HG02759 (cell line): ENCODE measurements around the gene XPR1.

Experiments used
- ATAC-seq: cut with Tn5 transposase; IDR thresholded peaks from one replicate; pipeline ENCODE4 v1.9.1; 2021; ENCODE audit warnings: mild to moderate bottlenecking, moderate library complexity; ENCODE audit not compliant: unreplicated experiment

Gene XPR1

DNA sequence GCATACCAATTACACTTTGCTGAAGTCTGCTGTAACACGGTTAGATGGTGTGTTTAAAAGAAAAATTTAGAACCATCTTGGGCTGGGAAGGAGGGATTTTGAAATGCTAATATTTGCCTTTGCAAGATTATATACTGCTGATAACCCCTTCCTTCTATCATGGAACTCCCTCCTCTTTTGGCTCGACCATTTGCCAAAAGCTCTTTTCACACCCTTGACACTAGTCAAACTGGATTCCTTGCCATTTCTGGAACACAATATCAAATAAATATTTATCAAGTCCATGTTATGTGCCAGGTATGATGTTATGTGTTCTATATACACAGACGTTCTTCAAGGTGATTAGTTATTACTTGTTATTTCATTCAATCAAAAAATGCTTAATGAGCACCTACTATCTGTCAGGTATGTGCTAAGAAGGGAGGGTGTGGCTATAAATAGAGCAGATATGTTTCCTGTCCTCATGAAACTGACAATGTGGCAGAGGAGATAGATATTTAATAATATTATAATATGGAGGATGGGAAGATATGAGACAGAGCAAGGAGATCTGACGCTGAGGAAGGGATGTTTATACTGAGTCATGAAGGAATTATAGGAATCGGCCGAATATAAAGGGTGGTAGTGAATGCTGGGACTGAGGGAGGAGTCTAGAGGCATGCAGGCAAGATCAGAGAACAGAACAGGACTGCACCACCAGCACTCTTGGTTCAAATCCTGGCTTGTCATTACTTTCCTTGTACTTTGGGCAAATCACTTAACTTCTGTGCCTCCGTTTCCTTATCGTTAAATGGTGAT lies 16.1 kb upstream of the XPR1 start:
- no peak for ATAC-seq

DNA sequence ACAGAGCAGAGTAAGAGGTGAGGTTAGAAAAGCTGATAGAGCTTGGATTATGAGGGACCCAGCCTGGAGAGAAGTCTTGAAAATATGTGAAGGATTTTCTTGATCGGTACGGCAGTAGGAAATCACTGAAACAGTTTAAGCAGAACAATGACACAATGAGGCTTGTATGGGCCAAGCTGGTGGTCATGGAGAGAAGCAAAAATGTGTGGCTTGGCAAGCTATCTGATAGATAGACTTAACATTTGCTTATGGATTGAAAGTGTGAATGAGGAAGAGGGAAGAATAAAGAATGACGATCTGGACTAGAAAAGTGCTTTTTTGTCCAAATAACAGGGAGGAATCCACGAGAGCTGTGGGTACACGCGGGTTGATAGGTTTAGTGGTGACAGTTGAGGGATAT lies 15.4 kb upstream of the XPR1 start:
- ATAC-seq = no peak

DNA sequence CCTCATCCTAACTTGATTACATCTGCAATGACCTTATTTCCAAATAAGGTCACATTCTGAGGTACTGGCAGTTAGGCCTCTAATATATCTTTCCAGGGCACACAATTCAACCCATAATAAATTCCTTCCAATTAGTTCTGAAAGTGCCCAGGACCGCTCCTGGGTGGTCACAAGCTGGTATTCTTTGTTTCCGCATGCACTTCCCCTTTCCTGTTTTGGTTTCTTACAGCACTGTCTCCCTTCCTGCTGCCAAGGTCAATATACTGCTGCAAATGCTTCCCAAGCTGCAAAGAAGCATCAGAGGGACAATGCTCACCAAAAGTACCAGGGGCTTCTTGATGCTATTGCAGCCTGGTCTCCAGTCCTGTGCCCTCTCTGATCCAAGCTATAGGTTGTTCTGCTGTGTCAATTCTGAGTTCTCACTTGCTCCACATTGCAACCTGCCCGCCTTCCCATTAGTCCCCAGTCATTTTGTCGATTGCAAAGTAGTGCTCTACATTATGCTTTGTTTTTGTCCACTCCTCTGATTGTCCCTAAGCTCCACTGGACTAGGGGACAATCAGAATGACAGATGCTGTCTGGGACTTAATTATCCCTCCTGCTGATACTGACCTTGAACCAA lies 13.9 kb upstream of the XPR1 start:
- no peak for ATAC-seq

DNA sequence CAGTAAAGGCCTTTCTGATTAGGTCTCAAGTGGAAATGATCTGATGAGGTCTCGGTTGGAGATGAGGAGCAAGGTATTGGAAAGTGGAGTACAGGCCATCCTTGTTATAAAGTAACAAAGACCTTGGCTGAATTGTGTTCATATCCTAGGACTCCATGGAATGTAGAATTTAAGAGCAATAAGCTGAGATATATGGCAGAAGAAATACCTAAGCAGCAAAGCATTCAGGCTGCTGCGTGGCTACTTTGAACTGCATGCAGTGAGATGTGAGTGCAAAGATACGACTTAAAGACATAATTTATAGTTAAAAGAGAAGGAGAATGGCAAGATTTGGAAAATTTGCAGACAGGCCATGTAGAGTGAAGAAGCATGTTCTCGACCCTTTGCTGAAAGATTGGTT lies 11.2 kb upstream of the XPR1 start:
- no peak for ATAC-seq

DNA sequence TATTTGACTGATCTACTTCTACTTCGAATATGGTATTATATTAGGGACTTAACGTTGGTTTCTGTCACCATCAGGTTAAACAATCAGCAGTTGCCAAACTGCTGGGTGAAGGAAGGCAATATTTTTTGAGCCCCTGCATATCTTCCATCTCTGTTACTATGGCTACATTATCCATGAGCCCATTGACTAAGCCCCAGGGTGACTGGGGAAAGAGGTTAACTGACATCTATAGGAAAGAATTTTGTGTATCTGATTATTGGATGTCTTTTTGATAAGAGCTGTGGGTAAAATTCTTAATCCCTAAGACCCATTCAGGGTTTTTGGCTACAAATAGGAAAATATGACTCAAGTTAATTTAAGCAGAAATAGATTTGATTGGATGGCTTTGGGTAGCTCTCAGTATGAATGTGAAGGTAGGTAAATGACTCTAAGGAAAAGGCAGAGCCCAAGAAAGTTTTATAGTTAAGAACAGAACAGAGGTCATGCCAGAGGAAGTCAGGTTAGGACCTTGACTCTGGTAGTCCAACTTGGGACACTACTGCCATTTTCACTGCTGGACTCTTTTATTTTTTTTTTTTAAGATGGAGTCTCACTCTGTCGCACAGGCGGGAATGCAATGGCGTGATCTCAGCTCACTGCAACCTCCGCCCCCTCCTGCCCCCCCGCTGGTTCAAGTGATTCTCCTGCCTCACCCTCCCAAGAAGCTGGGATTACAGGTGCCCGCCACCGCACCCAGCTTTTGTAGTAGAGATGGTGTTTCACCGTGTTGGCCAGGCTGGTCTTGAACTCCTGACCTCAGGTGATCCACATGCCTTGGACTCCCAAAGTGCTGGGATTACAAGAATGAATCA lies 8.9 kb upstream of the XPR1 start:
- ATAC-seq = no peak

DNA sequence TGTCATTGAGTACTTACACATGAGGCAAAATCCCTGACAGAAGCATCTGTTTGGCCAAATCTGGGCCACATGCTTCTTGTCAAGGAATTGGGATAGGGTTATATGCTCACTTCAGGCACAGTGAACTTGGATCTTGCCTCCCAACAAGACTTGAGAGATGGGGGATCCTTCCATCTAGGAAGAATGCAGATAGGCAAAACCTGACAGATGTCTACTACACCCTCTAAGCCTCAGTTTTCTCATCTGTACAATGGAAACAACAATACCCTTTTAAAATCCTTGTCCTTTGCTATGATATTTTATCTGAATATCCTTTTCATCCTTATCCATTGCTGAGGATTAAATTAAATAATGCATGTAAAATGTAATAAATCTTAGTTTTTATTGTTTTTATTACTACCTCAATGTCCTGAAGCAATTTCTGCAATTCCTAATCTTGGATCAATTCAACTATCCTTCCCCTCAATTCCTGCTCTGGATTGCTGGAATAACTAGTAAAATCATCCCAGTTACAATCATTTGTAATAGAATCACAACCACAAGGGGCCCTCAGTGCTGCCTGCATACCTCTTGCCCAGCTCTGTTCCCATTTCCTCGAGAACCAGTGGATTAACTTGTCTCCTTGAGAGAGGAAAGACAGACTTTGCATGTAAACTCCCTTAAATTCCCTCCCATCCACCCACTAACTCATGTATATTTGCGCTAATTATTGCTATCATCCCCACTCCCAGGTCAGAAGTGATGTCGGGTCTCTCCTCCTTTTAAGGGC lies 8.1 kb upstream of the XPR1 start:
- no peak for ATAC-seq

DNA sequence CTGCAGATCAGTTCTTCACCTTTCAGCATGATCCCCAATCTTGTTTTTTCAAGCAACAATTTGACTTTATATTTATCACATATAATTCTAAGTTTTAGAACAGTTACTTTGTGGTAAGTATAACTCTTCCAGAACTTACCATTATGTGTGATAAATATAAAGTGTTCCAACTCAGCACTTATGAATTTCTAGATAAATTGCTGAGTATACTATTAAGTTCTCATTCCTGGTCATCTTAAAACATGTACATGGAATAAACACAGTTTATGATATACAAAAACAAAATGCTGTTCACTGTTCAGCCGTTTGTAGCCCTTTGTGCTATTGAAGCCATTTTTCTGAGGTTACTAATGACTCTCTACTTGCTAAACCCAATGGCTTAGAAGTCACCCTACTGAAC lies 5.1 kb upstream of the XPR1 start:
- ATAC-seq = no peak

DNA sequence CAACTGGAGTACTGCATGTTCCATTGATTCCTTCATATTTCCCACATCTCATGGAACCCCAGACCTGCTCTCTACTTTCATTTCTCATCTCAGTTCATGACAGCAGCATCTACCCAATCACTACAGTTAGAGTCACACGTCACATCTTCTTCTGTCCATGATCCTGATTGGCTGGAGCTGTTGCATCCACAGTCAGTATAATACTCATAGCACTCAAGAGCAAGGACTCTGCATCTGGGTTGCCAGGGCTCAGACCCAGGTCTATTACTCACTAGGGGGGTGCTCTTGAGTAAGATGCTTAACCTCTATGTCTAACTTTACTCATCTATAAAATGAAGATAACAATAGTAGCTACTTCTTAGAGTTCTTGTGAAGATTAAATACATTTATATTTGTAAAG lies 4.4 kb upstream of the XPR1 start:
- no peak for ATAC-seq

DNA sequence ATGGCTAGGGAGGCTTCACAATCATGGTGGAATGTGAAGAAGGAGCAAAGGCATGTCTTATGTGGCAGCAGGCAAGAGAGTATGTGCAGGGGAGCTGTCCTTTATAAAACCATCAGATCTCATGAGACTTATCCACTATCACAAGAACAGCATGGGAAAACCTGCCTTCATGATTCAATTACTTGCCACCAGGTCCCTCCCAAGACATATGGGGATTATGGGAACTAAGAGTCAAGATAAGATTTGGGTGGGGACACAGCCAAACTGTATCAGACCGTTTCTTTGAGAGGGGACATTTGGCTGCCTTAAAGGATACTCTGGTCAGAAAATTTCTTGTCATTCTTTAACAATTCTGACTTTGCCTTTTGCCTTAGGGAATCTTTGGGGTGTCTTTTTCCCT lies 3.2 kb upstream of the XPR1 start:
- ATAC-seq = no peak

DNA sequence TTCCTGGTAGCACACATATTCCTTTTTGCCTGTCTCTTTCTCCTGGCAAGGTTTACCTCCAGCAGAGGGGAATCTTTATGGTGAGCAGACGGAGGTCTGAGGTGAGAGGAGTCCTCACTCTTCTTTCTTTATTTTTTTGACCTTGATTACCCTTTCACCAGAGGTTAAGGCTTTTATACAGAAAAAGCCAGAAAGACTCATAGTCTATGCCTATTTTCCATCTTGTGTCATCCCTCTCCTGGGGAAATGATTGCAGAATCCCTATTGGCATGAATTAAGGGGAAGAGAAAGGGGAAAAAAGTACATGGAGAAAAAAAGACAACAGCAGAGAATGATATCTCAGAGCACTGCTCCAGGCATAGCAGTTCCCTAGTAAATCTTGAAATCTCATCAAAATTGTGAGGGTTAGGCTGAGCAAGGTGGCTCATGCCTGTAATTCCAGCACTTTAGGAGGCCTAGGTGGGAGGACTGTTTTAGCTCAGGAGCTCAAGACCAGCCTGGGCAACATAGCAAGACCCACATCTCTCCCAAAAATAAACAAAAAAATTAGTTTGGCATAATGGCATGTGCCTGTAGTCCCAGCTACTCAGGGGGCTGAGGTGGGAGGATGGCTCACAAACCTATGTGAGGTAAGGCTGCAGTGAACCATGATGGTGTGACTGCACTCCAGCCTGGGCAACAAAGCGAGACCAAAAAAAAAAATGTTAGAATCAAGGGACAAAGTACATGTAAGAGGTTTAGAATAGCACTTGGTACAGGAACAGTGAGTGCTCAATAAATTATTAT lies 1.2 kb upstream of the XPR1 start:
- ATAC-seq = peak; percentile 1

DNA sequence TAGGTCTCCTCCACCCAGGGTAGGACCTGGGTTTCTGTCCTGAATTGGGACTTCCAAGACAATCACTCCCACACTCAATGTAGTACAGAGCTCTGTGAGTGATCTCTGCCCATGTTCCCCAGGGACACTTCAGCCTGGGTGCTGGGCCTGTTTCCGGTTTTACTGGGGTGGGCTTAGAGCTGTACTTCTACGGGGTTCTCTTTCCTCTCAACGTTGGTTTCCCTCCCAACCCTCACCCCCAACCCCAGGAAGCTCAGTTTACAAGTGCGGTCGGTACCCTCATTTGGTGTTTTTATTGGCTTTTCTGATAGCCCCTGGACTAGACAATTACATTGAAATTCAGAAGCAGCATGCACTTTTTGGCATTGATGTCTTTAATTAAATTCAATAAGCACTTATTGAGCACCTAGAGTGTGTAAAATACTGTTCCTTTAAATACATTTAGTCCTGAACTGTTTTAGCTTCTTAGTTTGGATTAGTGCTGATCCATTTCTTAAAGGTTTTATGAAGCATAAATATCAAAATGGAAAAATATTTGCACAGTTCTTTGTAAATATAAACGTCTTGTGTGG lies 542 bp upstream of the XPR1 start:
- ATAC-seq = peak; percentile 17

DNA sequence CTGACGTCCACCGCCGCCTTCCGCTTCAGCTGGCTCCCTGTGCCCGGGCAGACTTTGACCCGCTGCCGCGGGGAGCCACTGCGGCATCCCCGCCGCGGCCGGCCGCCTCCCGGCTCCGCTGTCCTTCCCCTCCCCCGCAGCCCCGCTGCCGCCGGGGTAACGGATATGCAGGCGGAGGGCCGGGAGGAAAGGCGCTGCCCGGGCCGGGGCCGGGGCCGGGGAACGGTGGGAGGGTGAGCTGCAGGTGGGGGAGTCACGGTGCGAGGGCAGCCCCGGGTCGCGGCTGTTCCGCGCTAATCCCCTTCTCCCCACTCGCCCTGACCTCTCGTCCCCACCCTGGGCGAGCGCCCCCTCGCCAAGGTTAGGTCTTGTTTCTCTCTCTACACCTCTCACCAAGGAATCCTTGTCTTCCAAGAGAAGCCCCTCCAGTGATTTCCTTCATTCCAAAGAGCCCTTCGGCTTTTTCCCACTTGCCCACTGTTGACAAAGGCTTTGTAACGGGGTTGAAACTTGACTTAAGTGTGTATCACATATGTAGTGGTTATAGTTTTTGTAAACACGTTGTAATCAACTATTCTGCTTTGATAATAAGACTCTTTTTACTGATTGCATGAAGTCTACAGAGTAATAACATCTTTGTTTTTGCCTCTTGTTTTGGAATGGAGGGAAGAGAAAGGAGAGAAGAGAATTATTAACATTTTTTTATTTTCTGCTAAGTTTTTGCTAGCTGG lies 669 bp downstream of the XPR1 start:
- peak; percentile 44 for ATAC-seq

DNA sequence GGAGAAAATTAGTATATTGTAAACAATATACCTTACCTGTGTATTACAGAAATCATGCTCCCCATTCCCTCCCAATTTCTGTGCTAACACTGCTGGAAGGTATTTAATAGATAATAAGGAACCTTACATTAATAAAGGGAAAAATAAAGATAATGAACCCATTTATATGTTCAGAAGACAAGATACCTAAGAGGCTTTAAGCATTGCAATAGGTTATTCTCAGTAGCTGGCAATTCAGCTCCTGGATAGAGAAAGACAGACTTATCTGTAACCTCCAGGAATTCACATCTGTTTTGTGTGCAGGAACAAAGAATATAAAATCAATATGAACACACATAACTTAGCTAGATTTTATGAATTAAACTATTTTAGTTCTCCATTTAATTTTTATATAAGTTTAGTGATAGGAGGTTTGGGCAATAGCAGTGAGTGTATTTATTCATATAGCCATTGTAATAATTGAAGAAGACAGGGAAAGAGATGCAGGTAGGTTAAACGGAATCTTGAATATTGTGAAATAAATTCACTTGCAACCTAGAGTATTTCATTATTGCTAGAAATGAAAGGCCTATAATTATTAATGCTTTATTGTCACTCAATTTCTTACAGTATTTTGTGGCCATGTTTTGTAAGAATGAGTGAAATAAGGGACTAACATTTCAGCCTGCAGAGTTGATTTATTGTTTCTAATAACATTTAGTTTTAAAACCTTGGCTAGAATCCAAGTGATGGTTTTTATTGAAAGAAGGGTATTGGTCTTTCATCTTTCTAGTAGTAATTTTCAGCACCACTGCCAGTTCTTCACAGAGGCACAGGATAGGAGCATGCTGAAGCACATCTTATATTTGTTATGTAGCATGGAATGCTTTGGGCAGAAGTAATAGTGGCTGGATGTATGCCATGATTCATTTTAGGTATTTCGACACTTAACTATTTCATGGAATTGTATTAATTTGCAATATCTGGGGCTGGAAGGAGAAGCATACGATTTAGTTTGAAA lies 1.5 kb downstream of the XPR1 start:
- no peak for ATAC-seq

DNA sequence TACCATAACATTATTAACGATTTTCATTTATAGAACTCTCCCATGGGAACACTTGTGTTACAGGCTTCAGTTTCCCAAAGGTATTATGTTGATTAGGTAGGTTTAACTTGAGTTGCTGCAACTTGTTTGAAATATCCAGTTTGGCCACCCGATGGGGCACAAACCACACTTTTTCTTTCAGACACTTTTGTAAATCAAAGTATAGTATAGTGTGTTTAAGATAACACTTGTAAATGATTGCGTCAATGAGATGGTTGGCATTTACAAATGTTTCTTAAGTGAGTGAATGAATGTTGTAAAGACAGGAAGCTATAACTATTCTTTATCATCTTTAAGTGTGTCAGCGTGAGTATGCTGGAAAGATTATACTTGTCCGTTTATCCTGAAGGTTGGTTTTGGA lies 4.3 kb downstream of the XPR1 start:
- ATAC-seq = no peak

DNA sequence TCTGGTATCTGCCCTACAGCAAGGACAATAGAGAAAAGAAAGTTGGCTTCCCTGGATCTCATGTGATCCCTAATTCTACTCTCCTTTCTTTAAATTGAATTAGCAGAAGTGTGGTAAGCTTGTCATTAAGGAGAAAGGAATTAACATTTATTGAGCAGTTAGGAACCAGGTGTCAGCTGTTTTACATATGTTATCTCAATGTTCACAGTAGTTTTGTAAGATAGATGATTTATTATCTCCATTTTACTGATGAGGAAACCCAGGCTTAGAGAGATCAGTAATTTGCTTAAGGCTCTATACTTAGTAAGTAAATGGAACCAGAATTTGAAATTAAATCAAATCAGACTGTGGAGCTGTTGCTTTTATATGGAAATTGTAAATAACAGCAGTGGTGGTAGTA lies 8.0 kb downstream of the XPR1 start:
- ATAC-seq = no peak

DNA sequence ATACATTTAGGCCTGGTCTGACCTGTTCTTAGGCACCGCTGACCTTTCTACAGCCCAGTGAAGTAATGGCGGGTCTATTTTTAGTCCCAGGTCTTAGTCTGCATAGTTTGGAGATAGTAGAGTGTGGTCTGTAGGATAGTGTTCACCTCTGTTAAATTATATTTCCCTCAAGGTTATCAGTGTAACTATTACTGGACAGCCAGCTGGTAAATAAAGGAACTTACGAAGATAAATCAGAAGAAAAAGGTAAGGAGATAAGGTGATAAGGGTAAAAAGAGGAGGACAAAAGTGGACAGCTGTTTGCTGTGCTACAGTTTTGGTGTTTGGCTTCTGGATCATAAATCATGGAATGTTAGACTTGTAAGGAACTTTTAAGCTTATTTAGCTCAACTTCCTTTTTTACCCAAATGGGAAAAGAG lies 8.7 kb downstream of the XPR1 start:
- no peak for ATAC-seq

DNA sequence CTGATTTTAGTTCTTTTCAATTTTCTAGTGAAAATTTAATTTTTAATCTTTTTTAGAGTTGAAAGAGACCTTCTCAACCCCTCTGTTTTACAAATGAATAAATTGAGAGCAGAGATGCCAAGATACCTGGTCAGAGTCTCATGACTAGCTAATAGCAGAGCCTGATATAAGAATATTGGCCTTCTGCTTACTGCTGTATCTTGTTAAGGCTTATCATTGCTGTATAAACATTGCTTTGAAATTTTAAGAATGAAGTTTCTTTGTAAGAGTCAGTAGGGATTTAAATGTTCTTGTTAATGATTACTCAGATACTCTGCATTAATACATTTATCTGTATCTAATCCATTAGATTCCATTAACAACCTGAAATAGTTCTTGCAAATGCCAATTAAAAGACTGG lies 9.8 kb downstream of the XPR1 start:
- no peak for ATAC-seq

DNA sequence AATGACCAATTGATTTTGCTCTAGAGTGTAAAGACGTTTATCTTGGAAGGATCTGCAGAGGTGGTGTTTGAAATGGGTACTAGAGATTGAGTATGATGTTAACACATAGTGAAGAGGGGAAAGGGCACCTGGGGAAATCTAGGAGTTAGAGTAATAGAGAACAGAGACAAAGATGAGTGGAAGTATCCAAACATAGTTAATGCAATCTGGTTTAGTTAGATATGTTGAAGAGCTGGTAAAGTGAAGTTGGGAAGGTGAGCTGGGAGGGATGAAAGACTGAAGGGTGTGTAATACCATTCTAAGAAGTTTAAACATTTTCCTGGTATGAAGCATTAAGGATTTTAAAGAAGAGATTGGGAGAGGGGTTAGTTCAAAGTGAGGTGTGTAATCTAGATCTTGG lies 11.0 kb downstream of the XPR1 start:
- no peak for ATAC-seq
